Colonic mucosa (tissue), 4 donors: Measurements from ENCODE around the gene EMC9. TPM values are rescaled to one million over a fixed set of nuclear protein-coding genes. Genes with fewer than 3 reads are reported as not detected.

Experiments used
- DNase-seq: peaks from one replicate; pipeline ENCODE4 v3.0.0-alpha.2; 2020
- H3K27ac ChIP-seq: fragments of 200-600 bp; one replicate; pipeline ENCODE4 v1.8.0; 2021
- H3K27me3 ChIP-seq: fragments of 200-600 bp; one replicate; pipeline ENCODE4 v1.8.0; 2021
- H3K36me3 ChIP-seq: fragments of 200-600 bp; one replicate; pipeline ENCODE4 v1.8.0; 2021
- H3K4me1 ChIP-seq: fragments of 200-600 bp; one replicate; pipeline ENCODE4 v1.8.0; 2021; ENCODE audit warnings: mild to moderate bottlenecking
- H3K4me3 ChIP-seq: fragments of 200-600 bp; one replicate; pipeline ENCODE4 v1.8.0; 2021
- H3K9ac ChIP-seq, 2 donors: one replicate each; pipeline ENCODE4 v1.7.0; 2013; ENCODE audit warnings: control low read depth in 2 of 2, low read depth in 2 of 2, low read length in 2 of 2
- H3K9me3 ChIP-seq: fragments of 200-600 bp; one replicate; pipeline ENCODE4 v1.8.0; 2021
- CTCF ChIP-seq: fragments of 200-600 bp; IDR thresholded peaks from one replicate; pipeline ENCODE4 v1.8.0; 2022; ENCODE audit warnings: antibody characterized with exemption, mild to moderate bottlenecking
- intact Hi-C: fragments of 100-400 bp; cut with DNase I; formaldehyde crosslinking; loops from one replicate; pipeline ENCODE4 v1.14.1; 2022
- total RNA-seq, 2 donors: library from RNA; stranded (reverse); fragmentation: NEBNext Ultra II Directional in 1 of 2; extraction: Animal tissue kit (Norgen Biotek cat#: 25700) in 1 of 2; gene quantifications; one replicate each; pipeline ENCODE4 v1.2.1, GENCODE V29; 2021
- donor health status: healthy.
- donor health status: DM: no; HTN: no; CAD: no.
- donor health status: DM: no; HTN: no; CAD: no.

The EMC9 gene
- total RNA-seq, 2 donors from 2014 or later, result 21.1 to 49.6 TPM

GRCh38 chr14:24113801-24114531 lies 27.4 kb downstream of the EMC9 start:
- H3K36me3 ChIP-seq, result peaks cover 8% of the 10 kb centered on the region
- DNase-seq, result peak; percentile 94
- no peaks in the 10 kb centered on the region for H3K27me3 ChIP-seq
- H3K9me3 ChIP-seq, result no peaks in the 10 kb centered on the region
- no peak for TF ChIP-seq CTCF
- peak overlapping the region; percentile 98 for H3K27ac ChIP-seq
- H3K4me1 ChIP-seq, result peaks cover 6% of the 10 kb centered on the region
- peak overlapping the region; percentile 80 for H3K4me3 ChIP-seq
- H3K9ac ChIP-seq, result peak overlapping the region; percentile 80 to 100
- intact Hi-C loops, result loop anchor here (2.0 kb wide), 1 partner anchor 27 kb away; the partner anchor contains the start of gene EMC9

- intact Hi-C loops, result no loop called here
- Histone ChIP-seq H3K4me1 (peaks cover 6% of the 10 kb centered on the region), H3K9me3 (no peaks in the 10 kb centered on the region), H3K4me3 (peak overlapping the region; percentile 80), H3K9ac (peak overlapping the region; percentile 80 to 100), H3K27me3 (no peaks in the 10 kb centered on the region), H3K36me3 (peaks cover 2% of the 10 kb centered on the region), H3K27ac (peak overlapping the region; percentile 98)
- no peak for DNase-seq
- TF ChIP-seq CTCF, result no peak
Measured at GRCh38 chr14:24113379-24113800, 28.0 kb downstream of the EMC9 start.

GRCh38 chr14:24110523-24110922 lies 30.9 kb downstream of the EMC9 start:
- H3K27ac ChIP-seq, result peak overlapping the region; percentile 23
- no peak overlapping the region for H3K4me3 ChIP-seq
- no peak for DNase-seq
- no peaks in the 10 kb centered on the region for H3K27me3 ChIP-seq
- no peaks in the 10 kb centered on the region for H3K9me3 ChIP-seq
- no peak for TF ChIP-seq CTCF
- H3K9ac ChIP-seq, result no peak overlapping the region
- intact Hi-C loops, result loop anchor here (2.0 kb wide), 1 partner anchor 52 kb away; no protein-coding TSS in a partner anchor
- no peaks in the 10 kb centered on the region for H3K36me3 ChIP-seq
- H3K4me1 ChIP-seq, result no peaks in the 10 kb centered on the region

GRCh38 chr14:24110060-24110459 lies 31.3 kb downstream of the EMC9 start:
- TF ChIP-seq CTCF, result no peak
- no peaks in the 10 kb centered on the region for H3K9me3 ChIP-seq
- no peak for DNase-seq
- H3K27ac ChIP-seq, result peak overlapping the region; percentile 23
- H3K4me3 ChIP-seq, result no peak overlapping the region
- no peaks in the 10 kb centered on the region for H3K27me3 ChIP-seq
- H3K9ac ChIP-seq, result no peak overlapping the region
- H3K36me3 ChIP-seq, result no peaks in the 10 kb centered on the region
- intact Hi-C loops, result loop anchor here (2.0 kb wide), 1 partner anchor 51 kb away; no protein-coding TSS in a partner anchor
- H3K4me1 ChIP-seq, result no peaks in the 10 kb centered on the region

GRCh38 chr14:24108336-24108874 lies 33.0 kb downstream of the EMC9 start:
- Histone ChIP-seq H3K4me1 (no peaks in the 10 kb centered on the region), H3K9me3 (no peaks in the 10 kb centered on the region), H3K9ac (peak overlapping the region in 1 of 2 donors; percentile 75), H3K36me3 (no peaks in the 10 kb centered on the region), H3K27ac (peak overlapping the region; percentile 13), H3K27me3 (no peaks in the 10 kb centered on the region), H3K4me3 (no peak overlapping the region)
- no peak for DNase-seq
- intact Hi-C loops, result loop anchor here (5.0 kb wide), 1 partner anchor 96 kb away; no protein-coding TSS in a partner anchor
- no peak for TF ChIP-seq CTCF
